Chondrocyte (in vitro differentiated cells): ENCODE measurements around the gene GNG7. TPM values are rescaled to one million over a fixed set of nuclear protein-coding genes. Genes with fewer than 3 reads are reported as not detected.
"Not testable (repeated sequence)": the region's sequence is repeated elsewhere in the genome, so short reads cannot be mapped to it uniquely, and the experiment has no call there.

Experiments used
- DNase-seq: peaks from one replicate; pipeline ENCODE4 v3.0.0; 2021; ENCODE audit warnings: mixed read lengths, low spot score
- H3K27ac Mint-ChIP-seq: one replicate; pipeline ENCODE4 v1.8.0; 2021; ENCODE audit warnings: mild to moderate bottlenecking, moderate library complexity, mixed read lengths; ENCODE audit not compliant: unreplicated experiment
- H3K27me3 Mint-ChIP-seq: 2 replicates; pipeline ENCODE4 v1.8.0; 2021; ENCODE audit warnings: low read depth, mixed read lengths
- H3K36me3 Mint-ChIP-seq: 2 replicates; pipeline ENCODE4 v1.8.0; 2021; ENCODE audit warnings: low read depth, mixed read lengths
- H3K4me1 Mint-ChIP-seq: 2 replicates; pipeline ENCODE4 v1.8.0; 2021; ENCODE audit warnings: low read depth, mild to moderate bottlenecking, mixed read lengths
- H3K4me3 Mint-ChIP-seq: one replicate; pipeline ENCODE4 v1.8.0; 2021; ENCODE audit warnings: mild to moderate bottlenecking, moderate library complexity, mixed read lengths; ENCODE audit not compliant: unreplicated experiment
- H3K9me3 Mint-ChIP-seq: 2 replicates; pipeline ENCODE4 v1.8.0; 2021; ENCODE audit warnings: low read depth, mixed read lengths
- total RNA-seq: library from RNA; stranded (reverse); gene quantifications from 3 replicates; pipeline ENCODE4 v1.2.1, GENCODE V29; 2021
- TF ChIP-seq, protein P1 (sequence below): fragments of 200-600 bp; sonication (generic); IDR thresholded peaks from 2 replicates; pipeline ENCODE4 v1.5.0; 2021; ENCODE audit warnings: antibody characterized with exemption, mild to moderate bottlenecking, moderate library complexity

The GNG7 gene
- total RNA-seq, 1 donor from 2014 or later = 1.9 TPM

DNA sequence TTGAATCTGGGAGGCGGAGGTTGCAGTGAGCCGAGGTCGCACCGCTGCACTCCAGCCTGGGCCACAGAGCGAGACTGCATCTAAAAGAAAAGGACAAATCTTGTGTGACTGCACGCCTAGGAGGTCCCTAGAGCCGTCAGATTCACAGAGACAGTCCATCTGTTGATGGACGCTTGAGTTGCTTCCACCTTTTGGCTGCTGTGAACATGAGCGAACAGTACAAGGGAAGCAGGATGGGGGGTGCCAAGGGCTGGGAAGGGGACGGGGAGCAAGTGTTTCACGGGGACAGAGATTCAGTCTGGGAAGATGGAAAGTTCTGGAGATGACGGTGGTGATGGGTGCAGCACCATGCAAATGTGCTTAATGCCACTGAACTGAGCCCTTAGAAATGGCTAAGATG, 78.7 kb downstream of the GNG7 start:
- no peaks in the 10 kb centered on the region for H3K27me3 Mint-ChIP-seq
- TF ChIP-seq, protein P1, sequence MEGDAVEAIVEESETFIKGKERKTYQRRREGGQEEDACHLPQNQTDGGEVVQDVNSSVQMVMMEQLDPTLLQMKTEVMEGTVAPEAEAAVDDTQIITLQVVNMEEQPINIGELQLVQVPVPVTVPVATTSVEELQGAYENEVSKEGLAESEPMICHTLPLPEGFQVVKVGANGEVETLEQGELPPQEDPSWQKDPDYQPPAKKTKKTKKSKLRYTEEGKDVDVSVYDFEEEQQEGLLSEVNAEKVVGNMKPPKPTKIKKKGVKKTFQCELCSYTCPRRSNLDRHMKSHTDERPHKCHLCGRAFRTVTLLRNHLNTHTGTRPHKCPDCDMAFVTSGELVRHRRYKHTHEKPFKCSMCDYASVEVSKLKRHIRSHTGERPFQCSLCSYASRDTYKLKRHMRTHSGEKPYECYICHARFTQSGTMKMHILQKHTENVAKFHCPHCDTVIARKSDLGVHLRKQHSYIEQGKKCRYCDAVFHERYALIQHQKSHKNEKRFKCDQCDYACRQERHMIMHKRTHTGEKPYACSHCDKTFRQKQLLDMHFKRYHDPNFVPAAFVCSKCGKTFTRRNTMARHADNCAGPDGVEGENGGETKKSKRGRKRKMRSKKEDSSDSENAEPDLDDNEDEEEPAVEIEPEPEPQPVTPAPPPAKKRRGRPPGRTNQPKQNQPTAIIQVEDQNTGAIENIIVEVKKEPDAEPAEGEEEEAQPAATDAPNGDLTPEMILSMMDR = no peak
- H3K27ac Mint-ChIP-seq = no peak overlapping the region
- peaks cover 11% of the 10 kb centered on the region for H3K9me3 Mint-ChIP-seq
- no peak overlapping the region for H3K4me3 Mint-ChIP-seq
- no peak for DNase-seq
- H3K4me1 Mint-ChIP-seq = peaks cover 56% of the 10 kb centered on the region
- H3K36me3 Mint-ChIP-seq = peaks cover 3% of the 10 kb centered on the region

DNA sequence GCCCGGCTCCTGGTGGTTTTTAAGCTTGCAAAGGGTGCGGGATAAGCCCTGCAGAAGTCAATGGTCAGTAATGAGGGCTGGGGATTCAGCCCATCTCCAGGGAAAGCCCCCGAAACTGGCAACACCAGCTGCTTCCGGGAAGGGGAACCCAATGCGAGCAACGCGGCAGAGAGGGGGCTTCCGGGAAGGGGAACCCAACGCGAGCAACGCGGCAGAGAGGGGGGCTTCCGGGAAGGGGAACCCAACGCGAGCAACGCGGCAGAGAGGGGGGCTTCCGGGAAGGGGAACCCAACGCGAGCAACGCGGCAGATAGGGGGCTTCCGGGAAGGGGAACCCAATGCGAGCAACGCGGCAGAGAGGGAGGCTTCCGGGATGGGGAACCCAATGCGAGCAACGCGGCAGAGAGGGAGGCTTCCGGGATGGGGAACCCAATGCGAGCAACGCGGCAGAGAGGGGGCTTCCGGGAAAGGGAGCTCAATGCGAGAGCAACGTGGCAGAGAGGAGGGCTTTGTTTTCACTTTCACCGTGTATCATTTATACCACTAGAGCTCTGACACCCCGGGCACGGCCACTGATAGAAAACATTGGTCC, 80.0 kb downstream of the GNG7 start:
- peaks cover 53% of the 10 kb centered on the region for H3K4me1 Mint-ChIP-seq
- not testable (repeated sequence) for H3K4me3 Mint-ChIP-seq, H3K27ac Mint-ChIP-seq, DNase-seq, H3K9me3 Mint-ChIP-seq, H3K36me3 Mint-ChIP-seq, H3K27me3 Mint-ChIP-seq

DNA sequence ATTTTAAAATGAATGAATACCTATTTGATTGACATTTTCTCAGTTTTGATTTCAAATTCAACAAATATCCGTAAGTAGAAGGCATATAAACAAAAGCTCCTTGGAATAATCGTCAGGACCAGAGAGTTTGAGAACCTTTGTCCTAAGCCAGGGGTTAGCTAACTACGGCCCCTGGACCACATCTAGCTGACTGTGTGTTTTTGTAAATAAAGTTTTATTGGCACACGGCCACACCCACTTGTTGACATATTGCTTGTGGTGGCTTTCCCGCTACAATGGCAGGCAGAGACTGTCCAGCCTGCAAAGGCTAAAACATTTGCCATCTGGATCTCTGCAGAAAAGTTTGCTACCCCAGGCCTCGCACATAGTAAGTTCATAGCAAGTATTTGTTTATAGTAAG, 83.4 kb downstream of the GNG7 start:
- Mint-ChIP-seq H3K27me3 (no peaks in the 10 kb centered on the region), H3K36me3 (no peaks in the 10 kb centered on the region), H3K4me1 (peaks cover 33% of the 10 kb centered on the region), H3K9me3 (no peaks in the 10 kb centered on the region), H3K4me3 (no peak overlapping the region), H3K27ac (peak overlapping the region; percentile 77)
- DNase-seq = no peak
- TF ChIP-seq, protein P1 = no peak

DNA sequence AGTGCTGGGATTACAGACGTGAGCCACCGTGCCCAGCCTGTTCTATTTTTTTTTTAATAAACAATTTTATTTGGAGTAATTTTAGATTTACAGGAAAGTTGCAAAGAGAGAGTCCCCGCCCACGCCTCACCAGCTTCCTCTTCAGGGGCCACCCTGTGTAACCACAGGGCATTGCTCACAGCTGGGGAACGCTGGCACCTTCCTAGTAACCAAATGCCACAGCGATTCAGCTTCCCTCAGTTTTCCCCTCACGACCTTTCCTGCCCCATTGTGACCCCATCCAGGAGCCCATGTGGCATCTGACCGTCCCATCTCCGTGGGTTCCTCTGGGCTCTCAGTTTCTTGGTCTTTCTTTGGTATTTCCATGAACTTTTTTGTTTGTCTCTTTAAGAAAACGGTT, 83.9 kb downstream of the GNG7 start:
- TF ChIP-seq, protein P1 = no peak
- Mint-ChIP-seq H3K9me3 (no peaks in the 10 kb centered on the region), H3K27ac (peak overlapping the region; percentile 77), H3K36me3 (no peaks in the 10 kb centered on the region), H3K4me3 (no peak overlapping the region), H3K27me3 (no peaks in the 10 kb centered on the region), H3K4me1 (peaks cover 34% of the 10 kb centered on the region)
- no peak for DNase-seq

DNA sequence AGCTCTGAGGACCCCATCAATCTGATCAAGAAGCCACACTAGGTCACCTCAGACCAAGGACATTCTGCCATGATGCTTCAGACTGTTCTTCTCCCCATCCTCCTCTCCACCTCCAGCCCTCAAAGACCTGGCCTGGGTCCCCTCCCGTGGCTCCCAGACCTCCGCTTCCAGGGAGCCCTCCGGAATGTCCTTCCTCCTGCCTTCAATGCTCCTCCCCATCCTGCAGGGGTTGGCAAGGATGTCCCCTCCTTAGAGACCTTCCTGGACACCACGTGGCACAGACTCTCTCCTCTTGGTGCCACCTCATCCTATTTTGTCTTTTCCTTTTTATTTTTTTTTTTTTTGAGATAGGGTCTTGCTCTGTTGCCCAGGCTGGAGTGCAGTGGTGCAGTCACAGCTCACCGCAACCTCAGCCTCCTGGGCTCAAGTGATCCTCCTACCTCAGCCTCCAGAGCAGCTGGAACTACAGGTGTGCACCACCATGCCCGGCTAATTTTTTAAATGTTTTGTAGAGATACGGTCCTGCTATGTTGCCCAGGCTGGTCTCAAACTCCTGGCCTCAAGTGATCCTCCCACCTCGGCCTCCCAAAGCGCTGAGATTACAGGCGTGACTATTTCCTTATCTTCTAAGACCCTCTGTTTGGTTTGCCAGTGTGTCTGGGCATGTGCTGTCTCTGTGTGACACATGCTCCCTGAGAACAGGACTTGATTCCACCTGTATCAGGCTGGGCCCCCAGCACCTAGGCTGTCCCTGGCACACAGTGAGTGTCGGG, 84.9 kb downstream of the GNG7 start:
- H3K4me3 Mint-ChIP-seq = no peak overlapping the region
- no peaks in the 10 kb centered on the region for H3K9me3 Mint-ChIP-seq
- TF ChIP-seq, protein P1 = no peak
- no peaks in the 10 kb centered on the region for H3K36me3 Mint-ChIP-seq
- H3K27me3 Mint-ChIP-seq = no peaks in the 10 kb centered on the region
- DNase-seq = no peak
- no peak overlapping the region for H3K27ac Mint-ChIP-seq
- H3K4me1 Mint-ChIP-seq = peaks cover 44% of the 10 kb centered on the region
